ENCODE data around the gene FSD2. TPM values are rescaled to one million over a fixed set of nuclear protein-coding genes. Genes with fewer than 3 reads are reported as not detected.
A peak's percentile ranks its signal among the peaks of the same experiment; 100 is the strongest.
"Not testable (repeated sequence)": the region's sequence is repeated elsewhere in the genome, so short reads cannot be mapped to it uniquely, and the experiment has no call there.

The FSD2 gene
- polyA plus RNA-seq, 4 donors: 0.06 to 0.43 (median 0.36) TPM; not detected in 1

DNA sequence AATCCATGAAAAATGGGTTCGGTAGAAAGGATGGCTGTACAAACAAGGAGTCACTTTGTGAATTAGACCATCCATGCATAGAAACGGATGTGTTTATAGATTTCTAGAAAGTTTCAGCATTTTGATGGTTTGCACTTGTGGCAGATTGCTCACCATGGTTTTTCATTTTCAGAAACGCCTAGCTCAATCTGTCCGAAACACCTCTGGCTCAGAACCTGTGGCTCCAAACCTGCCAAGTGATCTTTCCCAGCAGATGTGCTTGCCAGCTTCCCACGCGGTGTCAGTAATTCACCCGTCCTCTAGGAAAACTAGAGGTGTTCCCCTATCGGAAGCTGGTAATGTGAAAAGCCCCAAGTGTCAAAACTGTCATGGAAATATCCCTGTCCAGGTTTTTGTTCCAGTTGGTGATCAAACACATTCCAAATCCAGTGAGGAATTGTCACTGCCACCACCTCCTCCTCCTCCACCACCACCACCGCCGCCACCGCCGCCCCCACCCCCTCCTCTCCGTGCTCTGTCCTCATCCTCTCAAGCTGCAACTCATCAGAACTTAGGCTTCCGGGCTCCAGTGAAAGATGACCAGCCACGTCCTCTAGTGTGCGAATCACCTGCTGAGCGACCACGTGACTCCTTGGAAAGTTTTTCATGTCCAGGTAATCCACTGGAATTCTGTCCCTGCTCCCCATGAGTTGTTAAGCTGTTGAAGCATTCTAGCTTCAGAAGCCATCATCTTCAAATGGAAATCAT is 24.7 kb upstream of the FSD2 start:
- no peak for DNase-seq (ENCODE audit: low read depth in 4 of 4, low spot score in 2 of 4)

- DNase-seq (ENCODE audit: low read depth in 4 of 4, low spot score in 2 of 4): no peak
These were observed 23.4 kb upstream of the FSD2 start for GRCh38 chr15:82829234-82829633.

DNA sequence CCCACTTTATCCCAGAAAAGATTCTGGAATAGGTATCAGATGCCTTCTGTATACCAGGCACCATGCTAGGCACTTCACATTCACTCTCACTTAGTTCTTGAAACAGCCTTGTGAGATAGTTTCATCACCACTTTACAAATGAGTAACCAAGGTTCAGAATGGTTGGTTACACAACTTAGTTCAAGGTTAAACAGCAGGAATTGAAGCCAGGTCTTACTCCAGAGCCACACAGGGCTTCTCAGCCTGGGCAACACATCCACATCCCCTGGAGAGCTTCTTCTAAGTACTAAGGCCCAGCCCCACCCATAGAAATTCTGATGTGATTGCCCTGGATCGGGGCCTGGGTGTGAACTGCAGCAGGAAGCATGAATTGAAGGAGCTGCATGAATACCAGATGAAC is 22.2 kb upstream of the FSD2 start:
- no peak for DNase-seq (ENCODE audit: low read depth in 4 of 4, low spot score in 2 of 4)

- no peak for DNase-seq (ENCODE audit: low read depth in 4 of 4, low spot score in 2 of 4)
These were observed 17.2 kb upstream of the FSD2 start for GRCh38 chr15:82823049-82823448.

DNA sequence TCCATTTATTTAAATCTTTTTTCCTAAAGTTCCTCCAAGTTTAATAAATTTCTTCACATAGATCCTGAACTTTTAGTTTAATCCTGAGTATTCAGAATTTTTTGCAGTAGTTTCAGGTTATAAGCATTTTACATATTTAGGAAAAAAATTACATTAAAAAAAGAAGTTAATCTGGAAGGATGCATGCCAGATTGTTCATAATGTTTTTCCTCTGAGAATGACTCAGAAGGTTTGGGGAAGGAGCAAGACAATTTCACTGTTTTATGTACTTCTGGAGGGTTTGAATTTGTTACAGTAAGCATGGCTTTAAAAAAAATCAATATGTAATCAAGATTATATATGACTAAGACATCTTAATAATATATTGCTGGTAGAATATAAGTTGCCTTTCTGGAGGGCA is 16.0 kb upstream of the FSD2 start:
- not testable (repeated sequence) for DNase-seq (ENCODE audit: low read depth in 4 of 4, low spot score in 2 of 4)

GRCh38 chr15:82821396-82821795 is 15.5 kb upstream of the FSD2 start:
- DNase-seq (ENCODE audit: low read depth in 4 of 4, low spot score in 2 of 4): not testable (repeated sequence)

GRCh38 chr15:82820128-82820527 is 14.3 kb upstream of the FSD2 start:
- DNase-seq (ENCODE audit: low read depth in 4 of 4, low spot score in 2 of 4): no peak

GRCh38 chr15:82812994-82813393 is 7.1 kb upstream of the FSD2 start:
- DNase-seq (ENCODE audit: low read depth in 4 of 4, low spot score in 2 of 4): no peak

DNA sequence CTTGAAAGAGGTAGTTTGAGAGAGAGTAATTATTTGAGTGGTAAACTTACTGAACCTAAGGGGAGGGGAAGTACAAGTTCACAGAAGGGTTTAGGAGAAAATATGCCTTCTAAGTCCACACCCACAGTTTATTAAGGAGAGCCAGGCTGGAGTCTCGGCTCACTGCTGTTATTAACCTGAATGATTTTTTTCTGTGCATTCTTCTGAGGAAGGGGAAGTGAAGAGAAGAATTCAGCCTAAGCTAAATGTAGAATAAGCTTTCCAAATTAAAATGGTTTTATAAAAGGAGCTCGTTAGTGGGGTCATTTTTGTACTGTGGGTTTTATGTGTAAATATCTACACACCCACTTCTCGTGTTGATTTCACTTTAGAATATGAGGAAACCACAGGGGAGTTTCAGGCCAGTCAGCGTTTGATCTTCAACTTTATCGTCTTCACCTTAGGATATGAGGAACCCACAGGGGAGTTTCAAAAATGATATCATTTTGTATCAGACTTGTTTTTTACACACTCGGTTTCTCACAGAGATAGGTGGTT is 5.1 kb upstream of the FSD2 start:
- peak in 1 of 4 donors; percentile 13 for DNase-seq (ENCODE audit: low read depth in 4 of 4, low spot score in 2 of 4)

DNA sequence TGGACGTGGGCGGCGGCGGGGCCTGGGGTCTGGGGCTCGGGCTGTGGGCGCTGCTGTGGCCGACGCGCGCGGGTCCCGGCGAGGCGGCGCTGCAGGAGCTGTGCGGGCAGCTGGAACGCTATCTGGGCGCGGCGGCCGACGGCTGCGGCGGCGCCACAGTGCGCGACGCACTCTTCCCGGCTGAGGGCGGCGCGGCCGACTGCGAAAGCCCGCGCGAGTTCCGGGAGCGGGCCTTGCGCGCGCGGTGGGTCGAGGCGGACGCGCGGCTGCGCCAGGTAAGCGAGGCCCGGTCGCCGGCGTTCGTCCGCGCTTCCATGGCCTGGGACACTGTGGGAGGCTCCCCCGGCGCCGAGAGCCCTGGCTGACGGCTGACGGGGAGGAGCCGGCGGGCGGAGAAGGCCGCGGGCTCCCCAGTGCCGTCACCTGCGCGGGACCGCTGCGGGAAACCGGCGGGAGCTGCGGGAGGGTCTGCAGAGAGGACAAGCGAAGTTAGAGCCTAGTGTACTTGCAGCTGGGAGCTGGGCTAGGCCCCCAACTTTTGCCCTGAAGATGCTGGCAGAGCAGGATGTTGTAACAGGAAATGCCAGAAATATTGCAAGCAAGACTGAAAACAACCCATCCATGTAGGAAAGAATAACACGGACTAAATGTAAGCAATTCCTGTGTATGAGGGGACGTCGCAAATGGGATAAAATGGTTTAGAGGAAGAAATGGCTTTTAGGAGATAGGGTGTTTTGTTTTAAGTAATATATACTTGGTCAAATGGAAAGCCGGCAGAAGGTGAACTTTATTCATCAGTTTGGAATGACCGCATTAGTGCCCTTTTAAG is 4.4 kb upstream of the FSD2 start:
- DNase-seq (ENCODE audit: low read depth in 4 of 4, low spot score in 2 of 4): peak in 3 of 4 donors; percentile 13 to 39 (median 24)

- peak; percentile 88 to 97 (median 93) for DNase-seq (ENCODE audit: low read depth in 4 of 4, low spot score in 2 of 4)
These were observed 3.6 kb upstream of the FSD2 start, which contains the start of gene WHAMM for GRCh38 chr15:82809308-82810060. WHAMM (plus strand) TSS chr15:82809628; CDS start chr15:82809727, 99 bp downstream.

DNA sequence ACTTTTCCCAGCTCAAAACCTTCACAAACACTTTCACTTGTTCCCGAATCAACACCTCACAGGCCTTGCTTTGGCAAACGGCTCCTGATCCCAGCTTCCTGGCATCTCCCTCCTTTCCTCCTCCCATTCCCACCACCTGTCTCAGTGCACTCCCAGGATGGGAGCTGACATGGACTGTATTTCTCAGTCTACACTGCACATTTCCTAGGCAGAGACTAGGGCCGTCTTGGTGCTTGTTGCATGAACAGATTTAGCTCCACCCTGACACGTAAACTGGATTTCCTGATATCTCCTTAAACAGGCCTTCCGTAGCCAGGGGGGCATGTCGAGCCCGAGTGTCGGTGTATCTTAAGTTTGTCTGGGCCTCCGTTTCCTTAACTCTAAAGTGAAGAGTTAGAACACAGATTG is 2.8 kb upstream of the FSD2 start:
- no peak for DNase-seq (ENCODE audit: low read depth in 4 of 4, low spot score in 2 of 4)

DNA sequence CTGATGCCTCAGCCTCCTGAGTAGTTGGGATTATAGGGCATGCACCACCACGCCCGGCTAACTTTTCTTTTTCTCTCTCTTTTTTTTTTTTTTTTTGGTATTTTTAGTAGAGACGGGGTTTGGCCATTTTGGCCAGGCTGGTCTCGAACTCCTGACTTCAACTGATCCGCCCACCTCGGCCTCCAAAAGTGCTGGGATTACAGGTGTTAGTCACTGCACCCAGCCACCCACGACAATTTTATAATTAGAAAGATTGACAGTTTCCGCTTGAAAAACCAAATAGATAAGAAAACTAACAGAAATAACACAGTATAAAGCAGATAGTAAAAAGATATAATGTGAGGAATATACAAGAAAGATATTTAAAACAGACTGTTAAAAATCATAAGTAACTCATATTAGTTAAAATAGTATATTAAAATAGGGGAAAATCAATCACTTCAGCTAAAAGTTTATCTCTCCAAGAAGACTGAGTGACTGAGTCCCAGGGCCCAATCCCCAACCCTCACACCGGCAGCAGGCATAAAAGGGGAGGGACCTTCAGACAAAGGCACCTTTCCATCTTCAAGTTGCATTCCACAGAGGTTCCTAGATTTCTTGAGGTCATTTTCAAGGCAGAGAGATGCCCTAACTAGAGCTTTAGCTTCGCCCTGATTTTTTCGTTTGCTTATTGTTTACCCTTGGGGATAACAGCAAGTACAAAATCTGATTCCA is 2.2 kb upstream of the FSD2 start:
- DNase-seq (ENCODE audit: low read depth in 4 of 4, low spot score in 2 of 4): no peak

DNA sequence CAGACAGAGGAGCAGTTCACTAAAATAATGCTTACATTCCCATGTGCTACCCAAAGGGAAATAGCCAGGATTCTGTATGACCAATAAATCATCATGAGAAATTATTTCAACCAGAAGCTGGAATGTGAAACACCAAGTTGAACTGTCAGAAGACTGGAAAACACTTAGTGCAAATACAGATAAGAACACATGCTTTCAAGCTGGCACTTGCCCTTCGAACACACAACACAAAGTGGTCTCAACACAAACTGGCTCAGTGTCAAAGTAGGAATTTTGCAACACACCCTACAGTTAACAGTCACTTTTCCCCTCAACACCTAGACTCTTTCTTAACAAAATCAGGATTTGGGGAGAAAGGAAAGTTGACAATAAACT is 1.3 kb downstream of the FSD2 start:
- no peak for DNase-seq (ENCODE audit: low read depth in 4 of 4, low spot score in 2 of 4)

DNA sequence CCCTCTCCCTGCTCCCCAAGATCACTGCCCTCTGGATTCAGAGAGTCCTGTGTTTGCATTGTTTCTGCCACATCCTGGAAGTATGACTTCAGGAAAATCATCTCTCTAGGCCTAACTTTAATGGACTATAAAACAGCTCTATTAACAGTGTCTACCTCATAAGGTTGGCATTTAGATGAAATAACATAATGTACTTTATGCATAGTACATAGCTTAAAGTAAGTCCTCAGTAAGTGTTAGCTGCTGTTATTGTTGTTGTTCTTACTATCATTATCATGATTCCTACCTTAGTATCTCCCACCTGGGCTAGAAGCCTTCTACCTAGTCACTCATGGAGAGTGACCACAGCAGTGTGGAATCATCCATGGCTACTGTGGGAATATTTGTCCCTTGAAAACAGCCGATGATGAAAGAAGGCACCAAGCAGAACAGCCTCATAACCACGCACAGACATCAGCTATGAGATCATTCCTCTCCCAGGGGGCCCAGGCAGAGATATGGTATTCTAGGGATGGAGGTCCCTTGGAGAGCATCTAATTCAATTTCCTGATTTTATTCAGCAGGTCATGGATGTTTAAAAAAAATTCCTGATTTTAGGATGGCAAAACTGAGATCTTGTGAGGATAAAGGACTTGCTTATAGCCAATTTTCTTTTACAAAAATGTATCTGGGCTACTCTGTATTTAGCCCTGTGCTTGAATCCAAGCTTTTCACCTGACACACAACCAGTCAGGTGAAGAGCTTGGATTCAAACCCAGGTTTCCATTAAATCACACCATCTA is 1.9 kb downstream of the FSD2 start:
- no peak for DNase-seq (ENCODE audit: low read depth in 4 of 4, low spot score in 2 of 4)

DNA sequence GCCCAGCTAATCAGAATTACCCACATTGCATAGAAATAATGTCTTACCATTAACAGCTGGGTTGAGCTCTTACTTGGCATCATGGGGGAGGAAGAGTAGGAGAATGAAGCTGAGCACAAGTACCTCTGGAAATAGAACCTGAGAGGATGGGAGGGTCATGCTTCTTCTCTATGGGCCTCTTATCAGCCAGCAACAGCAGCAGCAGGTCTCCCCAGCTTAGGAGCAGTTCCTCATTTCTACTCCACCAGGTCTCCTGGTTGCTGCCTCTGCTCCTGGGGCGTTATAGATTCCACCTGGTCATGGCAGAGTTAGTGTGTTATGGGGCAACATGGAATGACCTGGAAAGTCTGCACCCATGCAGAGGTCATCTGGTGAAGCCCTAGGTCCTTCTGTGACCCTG is 3.4 kb downstream of the FSD2 start:
- DNase-seq (ENCODE audit: low read depth in 4 of 4, low spot score in 2 of 4): no peak

- no peak for DNase-seq (ENCODE audit: low read depth in 4 of 4, low spot score in 2 of 4)
These were observed 6.6 kb downstream of the FSD2 start for GRCh38 chr15:82799183-82799841.

DNA sequence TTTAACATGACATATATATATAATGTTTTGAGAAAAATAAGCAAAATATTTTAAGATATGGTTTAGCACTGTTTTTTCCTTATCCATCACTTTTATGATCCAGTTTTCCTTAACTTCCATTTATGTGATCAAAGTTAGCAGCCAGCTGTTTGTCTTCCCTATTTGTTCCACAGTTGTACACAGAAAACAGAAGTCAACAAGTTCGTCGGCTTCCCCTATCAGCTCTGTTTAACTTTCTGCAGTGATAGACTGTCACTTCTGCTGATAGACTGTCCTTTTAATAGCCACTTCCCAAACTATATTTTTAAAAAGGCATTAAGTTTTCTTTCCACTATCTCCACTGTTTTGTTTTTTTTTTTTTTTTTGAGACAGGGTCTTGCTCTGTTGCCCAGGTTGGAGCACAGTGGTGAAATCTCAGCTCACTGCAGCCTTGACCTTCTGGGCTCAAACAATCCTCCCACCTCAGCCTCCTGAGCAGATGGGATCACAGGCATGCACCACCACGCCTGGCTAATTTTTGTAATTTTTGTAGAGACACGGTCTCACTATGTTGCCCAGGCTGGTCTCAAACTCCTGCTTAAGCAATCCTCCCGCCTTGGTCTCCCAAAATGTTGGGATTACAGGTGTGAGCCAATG is 7.2 kb downstream of the FSD2 start:
- DNase-seq (ENCODE audit: low read depth in 4 of 4, low spot score in 2 of 4): no peak

Measured in left renal cortex interstitium (tissue), 4 donors.